Astrocyte of the spinal cord (primary cell): ENCODE data around the gene GPRIN1.
A peak's percentile ranks its signal among the peaks of the same experiment; 100 is the strongest.

Experiments used
- DNase-seq: peaks from one replicate; pipeline ENCODE4 v3.0.0; 2011; ENCODE audit warnings: low read depth, low spot score
- H3K4me3 ChIP-seq: 2 replicates; pipeline ENCODE4 v1.5.1; 2011; ENCODE audit warnings: low read depth, mild to moderate bottlenecking, low read length, moderate library complexity
- CTCF ChIP-seq: IDR thresholded peaks from 2 replicates; pipeline ENCODE4 v1.5.1; 2012; ENCODE audit warnings: low read depth, mild to moderate bottlenecking, low read length, inconsistent platforms
- in situ Hi-C: cut with HindIII; loops from 2 replicates; pipeline ENCODE4 v1.10.0; 2017; ENCODE audit warnings: low sequenced_read_pairs

GPRIN1 gene

GRCh38 chr5:176647843-176648473 is 38.0 kb upstream of the GPRIN1 start:
- DNase-seq, result peak; percentile 32
- H3K4me3 ChIP-seq, result peak overlapping the region; percentile 76
- TF ChIP-seq CTCF, result no peak
- in situ Hi-C loops, result no loop called here

GRCh38 chr5:176647030-176647842 is 37.3 kb upstream of the GPRIN1 start, which contains the start of gene TSPAN17:
Gene TSPAN17, plus strand, starts transcription at chr5:176647484. Its CDS starts 132 bp downstream, at chr5:176647616.
- peak; percentile 99 for DNase-seq
- H3K4me3 ChIP-seq, result peak within 1 kb of the TSS; percentile 76
- in situ Hi-C loops, result no loop called here
- TF ChIP-seq CTCF, result peak; percentile 44

GRCh38 chr5:176646707-176647029 is 36.7 kb upstream of the GPRIN1 start:
- no peak for TF ChIP-seq CTCF
- H3K4me3 ChIP-seq, result peak overlapping the region; percentile 29
- in situ Hi-C loops, result no loop called here
- no peak for DNase-seq

GRCh38 chr5:176646049-176646706 is 36.2 kb upstream of the GPRIN1 start:
- no peak overlapping the region for H3K4me3 ChIP-seq
- TF ChIP-seq CTCF, result no peak
- in situ Hi-C loops, result no loop called here
- no peak for DNase-seq

GRCh38 chr5:176644878-176645670 is 35.1 kb upstream of the GPRIN1 start:
- in situ Hi-C loops, result no loop called here
- no peak for DNase-seq
- no peak overlapping the region for H3K4me3 ChIP-seq
- no peak for TF ChIP-seq CTCF

- no peak for TF ChIP-seq CTCF
- in situ Hi-C loops, result no loop called here
- DNase-seq, result no peak
- H3K4me3 ChIP-seq, result no peak overlapping the region
Measured at GRCh38 chr5:176644294-176644693, 34.3 kb upstream of the GPRIN1 start.
